Neural cell (in vitro differentiated cells): ENCODE results near the gene LIMCH1.

Experiments
- EP300 ChIP-seq: fragments of 450-650 bp; conservative IDR thresholded peaks from 2 replicates; pipeline ENCODE4 v1.6.1; 2014; ENCODE audit warnings: antibody characterized with exemption, mild to moderate bottlenecking, moderate library complexity; ENCODE audit not compliant: poor library complexity, severe bottlenecking
- EZH2 ChIP-seq: fragments of 200-600, 300-800 bp; shearing (Covaris generic), sonication (generic); IDR thresholded peaks from 2 replicates; pipeline ENCODE4 v1.6.1; 2014; ENCODE audit warnings: antibody characterized with exemption, low read length, borderline replicate concordance, mild to moderate bottlenecking; ENCODE audit not compliant: insufficient read depth, poor library complexity, severe bottlenecking
- POLR2AphosphoS5 ChIP-seq: IDR thresholded peaks from 2 replicates; pipeline ENCODE4 v1.6.1; 2012
- RAD21 ChIP-seq: fragments of 450-650 bp; conservative IDR thresholded peaks from 2 replicates; pipeline ENCODE4 v1.6.1; 2014; ENCODE audit warnings: antibody characterized with exemption, mild to moderate bottlenecking, moderate library complexity
- TF ChIP-seq, protein P1 (sequence below): fragments of 450-650 bp; IDR thresholded peaks from 2 replicates; pipeline ENCODE4 v1.5.1; 2014; ENCODE audit warnings: antibody characterized with exemption, mild to moderate bottlenecking, moderate library complexity; ENCODE audit not compliant: poor library complexity, severe bottlenecking
- TF ChIP-seq, protein P2 (sequence below): IDR thresholded peaks from 2 replicates; pipeline ENCODE4 v1.6.1; 2012; ENCODE audit warnings: borderline replicate concordance

DNA sequence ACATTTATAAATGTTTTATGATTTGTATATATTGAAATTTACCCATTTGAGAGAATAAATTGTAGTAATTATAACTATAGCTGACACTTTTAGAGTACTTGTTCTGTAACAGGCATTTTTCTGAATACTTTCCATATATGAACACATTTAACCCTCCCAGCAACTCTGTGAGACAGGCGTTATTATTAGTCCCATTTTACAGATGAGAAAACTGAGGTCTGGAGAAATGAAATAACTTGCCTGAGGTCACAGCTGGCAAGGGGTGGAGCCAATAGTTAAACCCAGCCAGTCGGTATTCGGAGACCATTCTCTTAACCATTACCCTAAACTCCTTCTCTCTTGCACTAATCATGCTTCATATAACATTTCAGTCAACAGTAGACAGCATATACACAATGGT lies 72.5 kb downstream of the LIMCH1 start:
- TF ChIP-seq, protein P1, sequence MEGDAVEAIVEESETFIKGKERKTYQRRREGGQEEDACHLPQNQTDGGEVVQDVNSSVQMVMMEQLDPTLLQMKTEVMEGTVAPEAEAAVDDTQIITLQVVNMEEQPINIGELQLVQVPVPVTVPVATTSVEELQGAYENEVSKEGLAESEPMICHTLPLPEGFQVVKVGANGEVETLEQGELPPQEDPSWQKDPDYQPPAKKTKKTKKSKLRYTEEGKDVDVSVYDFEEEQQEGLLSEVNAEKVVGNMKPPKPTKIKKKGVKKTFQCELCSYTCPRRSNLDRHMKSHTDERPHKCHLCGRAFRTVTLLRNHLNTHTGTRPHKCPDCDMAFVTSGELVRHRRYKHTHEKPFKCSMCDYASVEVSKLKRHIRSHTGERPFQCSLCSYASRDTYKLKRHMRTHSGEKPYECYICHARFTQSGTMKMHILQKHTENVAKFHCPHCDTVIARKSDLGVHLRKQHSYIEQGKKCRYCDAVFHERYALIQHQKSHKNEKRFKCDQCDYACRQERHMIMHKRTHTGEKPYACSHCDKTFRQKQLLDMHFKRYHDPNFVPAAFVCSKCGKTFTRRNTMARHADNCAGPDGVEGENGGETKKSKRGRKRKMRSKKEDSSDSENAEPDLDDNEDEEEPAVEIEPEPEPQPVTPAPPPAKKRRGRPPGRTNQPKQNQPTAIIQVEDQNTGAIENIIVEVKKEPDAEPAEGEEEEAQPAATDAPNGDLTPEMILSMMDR: no peak
- TF ChIP-seq, protein P2, sequence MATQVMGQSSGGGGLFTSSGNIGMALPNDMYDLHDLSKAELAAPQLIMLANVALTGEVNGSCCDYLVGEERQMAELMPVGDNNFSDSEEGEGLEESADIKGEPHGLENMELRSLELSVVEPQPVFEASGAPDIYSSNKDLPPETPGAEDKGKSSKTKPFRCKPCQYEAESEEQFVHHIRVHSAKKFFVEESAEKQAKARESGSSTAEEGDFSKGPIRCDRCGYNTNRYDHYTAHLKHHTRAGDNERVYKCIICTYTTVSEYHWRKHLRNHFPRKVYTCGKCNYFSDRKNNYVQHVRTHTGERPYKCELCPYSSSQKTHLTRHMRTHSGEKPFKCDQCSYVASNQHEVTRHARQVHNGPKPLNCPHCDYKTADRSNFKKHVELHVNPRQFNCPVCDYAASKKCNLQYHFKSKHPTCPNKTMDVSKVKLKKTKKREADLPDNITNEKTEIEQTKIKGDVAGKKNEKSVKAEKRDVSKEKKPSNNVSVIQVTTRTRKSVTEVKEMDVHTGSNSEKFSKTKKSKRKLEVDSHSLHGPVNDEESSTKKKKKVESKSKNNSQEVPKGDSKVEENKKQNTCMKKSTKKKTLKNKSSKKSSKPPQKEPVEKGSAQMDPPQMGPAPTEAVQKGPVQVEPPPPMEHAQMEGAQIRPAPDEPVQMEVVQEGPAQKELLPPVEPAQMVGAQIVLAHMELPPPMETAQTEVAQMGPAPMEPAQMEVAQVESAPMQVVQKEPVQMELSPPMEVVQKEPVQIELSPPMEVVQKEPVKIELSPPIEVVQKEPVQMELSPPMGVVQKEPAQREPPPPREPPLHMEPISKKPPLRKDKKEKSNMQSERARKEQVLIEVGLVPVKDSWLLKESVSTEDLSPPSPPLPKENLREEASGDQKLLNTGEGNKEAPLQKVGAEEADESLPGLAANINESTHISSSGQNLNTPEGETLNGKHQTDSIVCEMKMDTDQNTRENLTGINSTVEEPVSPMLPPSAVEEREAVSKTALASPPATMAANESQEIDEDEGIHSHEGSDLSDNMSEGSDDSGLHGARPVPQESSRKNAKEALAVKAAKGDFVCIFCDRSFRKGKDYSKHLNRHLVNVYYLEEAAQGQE: no peak
- TF ChIP-seq RAD21 (no peak), POLR2AphosphoS5 (no peak), EZH2 (no peak), EP300 (no peak)
